Stimulated activated CD4-positive, alpha-beta T cell treated with anti-CD3 and anti-CD28 coated beads, Interleukin-1b, Interleukin-23, amount 100 ng/mL, for 48 hours (primary cell): ENCODE data around the gene ASCC1.
"Not testable (repeated sequence)": the region's sequence is repeated elsewhere in the genome, so short reads cannot be mapped to it uniquely, and the experiment has no call there.

Experiments used
- DNase-seq: peaks from one replicate; pipeline ENCODE4 v3.0.0-alpha.2; 2020

The ASCC1 gene

DNA sequence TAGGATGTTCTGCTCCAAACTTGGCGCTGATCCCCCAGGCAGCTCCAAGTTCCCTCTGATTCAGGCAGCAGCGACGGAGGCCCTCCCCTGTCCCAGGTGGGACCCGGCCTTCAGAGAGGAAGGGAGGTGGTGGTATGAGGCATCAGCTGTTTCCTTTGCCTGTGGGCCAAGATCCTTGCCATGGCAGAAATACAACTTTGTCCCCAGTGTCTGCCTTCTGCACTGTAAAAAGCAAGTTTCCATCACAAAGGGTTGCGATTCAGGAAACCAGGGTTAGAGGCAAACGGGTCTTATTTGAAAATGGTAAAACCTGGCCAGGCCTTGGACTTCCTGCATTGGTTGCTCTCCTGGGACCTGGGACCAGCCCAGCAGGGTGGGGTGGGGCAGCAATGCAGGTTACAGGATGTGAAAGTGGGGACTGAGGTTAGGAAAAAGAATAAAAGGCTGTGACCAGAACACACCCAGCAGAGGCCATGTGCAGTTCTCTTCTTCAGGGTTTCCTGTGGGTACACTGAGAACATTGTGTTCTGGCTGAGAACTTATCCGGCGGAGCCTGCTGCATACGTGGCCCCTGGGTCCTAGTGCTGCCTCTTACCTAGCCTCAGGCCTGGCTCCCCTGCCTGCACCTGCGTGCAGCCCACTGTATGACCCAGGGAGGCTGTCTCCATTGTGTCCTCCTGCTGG is 32.5 kb upstream of the ASCC1 start:
- peak; percentile 76 for DNase-seq

DNA sequence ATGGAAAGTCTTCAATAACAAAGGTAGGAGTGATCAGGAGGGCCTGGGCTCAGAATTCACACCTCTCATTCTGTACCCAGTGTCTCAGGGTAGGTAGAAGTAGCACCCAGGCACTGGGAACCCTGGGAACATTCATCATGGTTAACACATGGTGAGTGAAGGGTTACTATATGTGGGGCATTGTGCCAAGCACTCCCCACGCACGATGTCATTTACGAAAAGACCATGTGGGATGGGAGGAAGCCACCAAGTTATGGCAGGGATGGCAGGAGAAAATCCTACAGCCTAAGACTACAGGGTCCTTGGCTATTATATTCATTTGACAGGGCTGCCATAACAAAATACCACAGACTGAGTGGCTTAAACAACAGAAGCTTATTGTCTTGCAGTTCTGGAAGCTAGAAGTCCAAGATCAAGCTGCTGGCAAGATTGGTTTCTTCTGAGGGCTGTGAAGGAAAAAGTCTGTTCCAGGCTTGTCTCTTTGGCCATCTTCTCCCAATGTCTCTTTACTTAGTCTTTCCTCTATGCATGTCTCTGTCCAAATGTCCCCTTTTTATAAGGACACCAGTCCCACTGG is 30.0 kb upstream of the ASCC1 start:
- DNase-seq = no peak

- DNase-seq = no peak
Observed at GRCh38 chr10:72244573-72245038, 28.5 kb upstream of the ASCC1 start.

GRCh38 chr10:72243822-72244437 is 27.9 kb upstream of the ASCC1 start:
- no peak for DNase-seq

- DNase-seq = peak; percentile 26
Observed at GRCh38 chr10:72242675-72243074, 26.6 kb upstream of the ASCC1 start.

- no peak for DNase-seq
Observed at GRCh38 chr10:72241691-72242252, 25.7 kb upstream of the ASCC1 start.

GRCh38 chr10:72240371-72240770 is 24.3 kb upstream of the ASCC1 start:
- no peak for DNase-seq

DNA sequence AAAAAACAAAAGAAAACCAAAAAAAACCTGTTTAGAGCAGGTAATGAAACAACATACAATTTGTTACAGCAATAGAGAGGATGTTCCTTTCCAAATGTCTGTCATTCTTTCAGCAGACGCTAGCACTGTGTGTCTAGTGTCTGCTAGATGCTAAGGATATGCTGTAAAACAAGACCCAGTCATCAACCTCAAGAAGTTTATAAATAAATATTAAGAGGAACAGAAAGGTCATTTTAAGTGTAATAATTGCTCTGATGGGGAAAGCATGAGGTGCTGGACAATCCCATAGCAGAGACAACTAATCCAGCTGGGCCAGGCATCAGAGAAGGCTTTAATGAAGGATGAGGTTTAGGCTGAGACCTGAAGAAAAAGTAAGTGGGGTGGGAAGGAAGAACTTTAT is 23.3 kb upstream of the ASCC1 start:
- no peak for DNase-seq

- DNase-seq = no peak
Observed at GRCh38 chr10:72238392-72239175, 22.5 kb upstream of the ASCC1 start.

DNA sequence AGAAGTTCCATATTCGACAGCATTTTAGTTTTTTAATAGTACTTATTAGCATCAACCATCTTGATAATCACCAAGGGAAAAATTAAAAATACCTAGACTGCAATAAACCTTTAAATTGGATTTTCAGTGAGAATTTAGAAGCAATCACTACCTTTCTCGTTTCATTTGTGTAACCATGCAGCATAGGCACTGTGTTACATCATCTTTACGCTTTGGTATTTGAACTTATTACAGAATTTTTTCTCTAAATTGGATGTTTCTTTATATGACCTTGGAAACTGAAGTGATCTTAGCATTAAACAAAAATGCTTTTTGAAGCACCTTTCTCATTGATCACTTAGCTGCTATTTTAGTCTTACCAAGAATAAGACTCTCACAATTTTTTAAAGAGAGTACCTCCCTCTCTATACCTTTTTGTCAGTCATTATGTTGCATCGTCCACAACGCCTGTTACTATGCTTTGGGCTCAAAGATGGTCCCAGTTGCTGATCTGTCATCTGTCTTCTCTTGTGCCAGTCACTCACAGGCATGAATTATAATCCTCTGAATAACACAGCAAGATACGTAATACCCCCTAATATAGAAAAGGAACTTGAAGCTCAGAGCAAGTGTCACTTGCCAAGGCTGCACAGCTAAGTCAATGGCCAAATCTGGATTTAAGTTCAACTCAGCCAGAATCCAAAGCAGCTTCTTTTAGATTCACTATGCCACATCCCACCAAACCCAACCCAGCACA is 19.6 kb upstream of the ASCC1 start:
- no peak for DNase-seq

DNA sequence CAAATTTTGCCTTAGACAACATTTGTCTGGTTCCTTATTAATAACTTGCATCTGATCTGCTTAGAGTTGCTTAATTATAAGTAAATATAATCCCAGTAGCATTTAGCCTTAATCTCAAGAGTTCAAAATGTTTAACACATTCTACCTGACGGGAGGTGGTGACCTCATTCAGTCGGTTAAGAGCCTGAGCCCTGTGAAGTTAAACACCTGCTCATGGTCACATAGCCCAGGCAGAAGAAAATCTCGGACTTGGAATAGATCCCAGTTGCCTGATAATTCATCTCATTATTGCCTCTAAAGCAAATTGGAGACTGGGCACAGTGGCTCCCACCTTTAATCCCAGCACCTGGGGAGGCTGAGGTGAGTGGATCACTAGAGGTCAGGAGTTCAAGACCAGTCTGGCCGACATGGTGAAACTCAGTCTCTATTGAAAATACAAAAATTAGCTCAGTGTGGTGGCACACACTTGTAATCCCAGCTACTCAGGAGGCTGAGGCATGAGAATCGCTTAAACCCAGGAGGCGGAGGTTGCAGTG is 18.6 kb upstream of the ASCC1 start:
- no peak for DNase-seq

DNA sequence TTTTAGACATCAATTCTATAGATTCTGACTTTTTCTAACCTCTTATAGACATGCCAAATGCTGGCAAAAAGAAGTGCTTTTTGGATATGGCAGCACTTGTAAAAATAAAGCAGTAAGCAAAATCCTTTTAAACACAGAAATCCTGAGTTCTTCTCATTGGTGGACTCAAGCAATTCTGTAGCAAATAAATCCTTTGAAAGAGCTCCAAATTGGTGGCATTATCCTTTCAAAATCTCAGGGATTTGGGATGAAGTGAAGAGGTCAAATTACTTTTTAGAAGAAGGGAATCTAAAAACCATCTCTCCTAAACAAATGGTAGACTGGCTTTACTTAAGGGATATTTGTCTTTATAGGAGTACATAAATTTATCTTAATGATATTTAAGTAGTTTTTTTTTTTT is 17.5 kb upstream of the ASCC1 start:
- no peak for DNase-seq

DNA sequence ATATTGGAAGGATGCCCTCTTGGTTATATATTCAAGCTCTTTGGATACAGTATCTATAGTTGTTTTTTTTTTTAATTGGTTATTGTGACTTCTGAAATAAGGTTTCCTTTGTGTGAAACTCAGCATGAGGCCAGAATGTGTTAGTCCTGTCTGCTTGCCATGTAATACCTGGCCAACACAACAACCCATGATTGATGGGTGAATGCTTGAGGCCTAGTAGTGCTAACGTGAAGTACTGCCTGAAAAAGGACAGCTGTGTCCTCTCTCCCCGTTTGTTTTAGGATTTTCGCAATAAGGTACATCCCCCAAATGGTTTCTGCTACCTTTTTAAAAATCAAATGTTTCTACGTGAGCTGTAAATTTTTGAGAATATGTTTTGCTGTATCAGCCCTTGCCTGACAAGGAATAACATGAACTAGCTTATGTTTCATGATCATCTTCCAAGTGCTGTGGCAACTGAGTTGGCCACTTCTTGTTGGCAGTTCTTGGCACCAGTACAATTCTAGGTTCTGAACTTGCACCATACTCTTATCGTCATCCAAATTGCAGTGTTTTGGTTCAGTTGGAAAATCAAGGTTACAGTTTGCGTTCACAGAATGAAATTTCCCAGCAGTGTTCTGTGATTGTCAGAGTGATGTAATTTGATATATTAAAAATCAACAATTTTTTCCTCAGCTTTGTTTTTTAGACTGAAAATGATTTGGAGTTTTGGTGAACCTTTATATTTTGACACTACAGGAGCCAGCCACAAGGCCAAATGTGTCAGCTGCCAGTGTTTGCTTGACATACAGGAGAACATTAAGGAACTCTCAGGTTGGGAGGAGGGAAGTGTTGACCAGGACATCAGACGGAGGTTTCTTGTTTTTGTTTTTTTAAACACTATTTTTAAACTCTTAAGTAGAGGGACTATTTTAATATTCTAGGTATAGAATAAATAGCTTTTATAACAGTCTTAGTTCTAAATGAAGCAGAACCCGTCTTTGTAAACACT is 13.5 kb upstream of the ASCC1 start:
- DNase-seq = no peak

GRCh38 chr10:72228318-72228751 is 12.3 kb upstream of the ASCC1 start:
- DNase-seq = no peak

GRCh38 chr10:72227826-72228225 is 11.8 kb upstream of the ASCC1 start:
- no peak for DNase-seq

DNA sequence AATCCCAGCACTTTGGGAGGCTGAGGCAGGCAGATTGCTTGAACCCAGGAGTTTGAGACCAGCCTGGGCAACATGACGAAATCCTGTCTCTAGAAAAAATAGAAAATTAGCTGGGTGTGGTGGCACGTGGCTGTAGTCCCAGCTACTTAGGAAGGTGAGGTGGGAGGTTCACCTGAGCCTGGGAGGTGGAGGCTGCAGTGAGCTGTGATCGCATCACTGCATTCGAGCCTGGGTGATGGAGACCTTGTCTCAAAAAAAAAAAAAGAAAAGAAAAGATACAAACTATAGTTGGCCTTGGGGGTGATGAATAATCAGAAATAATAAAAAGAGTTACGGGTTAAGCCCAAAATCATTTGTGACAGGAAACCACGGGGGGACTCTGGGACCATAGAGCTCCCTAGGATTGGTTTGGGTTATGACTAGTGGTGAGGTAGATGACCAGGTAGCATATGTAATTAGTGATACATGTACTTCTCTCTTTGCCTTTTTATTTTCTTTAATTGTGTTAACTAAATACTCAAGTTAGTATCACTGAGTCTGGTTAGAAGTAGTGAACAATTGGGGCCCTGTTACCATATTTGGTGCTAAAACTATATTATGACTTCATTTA is 10.4 kb upstream of the ASCC1 start:
- DNase-seq = no peak

GRCh38 chr10:72224191-72224590 is 8.1 kb upstream of the ASCC1 start:
- DNase-seq = not testable (repeated sequence)

DNA sequence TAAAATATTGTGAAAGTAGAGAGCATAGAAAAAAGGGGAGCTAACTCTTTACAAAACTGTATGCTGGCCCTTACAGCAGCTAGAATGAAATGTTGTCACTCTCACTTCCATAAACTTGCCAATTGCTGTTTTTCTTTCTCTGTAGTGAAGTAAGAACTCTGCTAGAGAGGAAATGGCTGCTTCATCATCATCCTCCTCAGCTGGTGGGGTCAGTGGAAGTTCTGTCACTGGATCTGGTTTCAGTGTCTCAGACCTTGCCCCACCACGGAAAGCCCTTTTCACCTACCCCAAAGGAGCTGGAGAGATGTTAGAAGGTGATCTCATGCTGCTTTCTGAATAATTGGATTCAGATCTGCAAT is 7.6 kb upstream of the ASCC1 start:
- peak; percentile 39 for DNase-seq

DNA sequence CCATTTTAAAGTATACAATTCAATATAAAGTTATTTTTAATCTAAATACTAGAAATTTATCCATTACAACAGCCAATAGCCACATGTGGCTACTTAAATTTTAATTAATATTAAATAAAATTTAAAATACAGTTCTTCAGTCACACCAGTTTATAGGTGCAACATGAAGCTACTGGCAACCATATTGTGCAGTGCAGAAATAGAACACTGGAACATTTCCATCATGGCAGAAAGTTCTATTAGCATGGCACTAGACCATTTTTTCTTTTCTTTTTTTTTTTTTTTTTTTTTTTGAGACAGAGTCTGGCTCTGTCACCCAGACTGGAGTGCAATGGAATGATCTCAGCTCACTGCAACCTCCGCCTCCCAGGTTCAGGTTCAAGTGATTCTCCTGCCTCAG is 5.2 kb upstream of the ASCC1 start:
- DNase-seq = no peak

DNA sequence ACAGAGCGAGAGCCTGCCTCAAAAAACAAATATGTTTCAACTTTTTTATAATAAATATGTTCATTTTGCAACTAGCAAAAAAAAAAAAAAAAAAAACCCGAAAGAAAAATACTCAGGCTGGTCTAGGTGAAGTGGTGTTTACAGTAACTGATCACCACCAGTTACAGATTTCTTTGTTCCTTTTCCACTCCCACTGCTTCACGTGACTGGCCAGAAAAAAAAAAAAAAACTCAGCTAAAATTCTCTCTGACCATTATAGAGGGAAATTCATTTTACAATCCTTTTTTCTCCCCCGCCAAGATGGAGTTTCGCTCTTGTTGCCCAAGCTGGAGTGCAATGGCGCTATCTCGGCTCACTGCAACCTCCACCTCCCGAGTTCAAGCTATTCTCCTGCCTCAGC is 4.6 kb upstream of the ASCC1 start:
- DNase-seq = no peak
